ENCODE measurements around the gene TUT4.

TUT4 gene

GRCh38 chr1:52463891-52464290 is 89.0 kb downstream of the TUT4 start:
- DNase-seq (ENCODE audit: low read depth), result no peak

- DNase-seq (ENCODE audit: low read depth), result no peak
These were observed 91.1 kb downstream of the TUT4 start for GRCh38 chr1:52461821-52462220.

GRCh38 chr1:52460694-52461093 is 92.2 kb downstream of the TUT4 start:
- no peak for DNase-seq (ENCODE audit: low read depth)

GRCh38 chr1:52455686-52456085 is 97.2 kb downstream of the TUT4 start:
- no peak for DNase-seq (ENCODE audit: low read depth)

- no peak for DNase-seq (ENCODE audit: low read depth)
These were observed 98.1 kb downstream of the TUT4 start for GRCh38 chr1:52454779-52455178.

GRCh38 chr1:52454127-52454526 is 98.8 kb downstream of the TUT4 start:
- DNase-seq (ENCODE audit: low read depth), result no peak

- no peak for DNase-seq (ENCODE audit: low read depth)
These were observed 108.4 kb downstream of the TUT4 start for GRCh38 chr1:52444463-52444862.

- DNase-seq (ENCODE audit: low read depth), result no peak
These were observed 112.9 kb downstream of the TUT4 start for GRCh38 chr1:52439976-52440375.

GRCh38 chr1:52436817-52437216 is 116.1 kb downstream of the TUT4 start:
- DNase-seq (ENCODE audit: low read depth), result no peak

GRCh38 chr1:52435650-52436049 is 117.2 kb downstream of the TUT4 start:
- no peak for DNase-seq (ENCODE audit: low read depth)

- DNase-seq (ENCODE audit: low read depth), result no peak
These were observed 117.7 kb downstream of the TUT4 start for GRCh38 chr1:52435211-52435610.

- DNase-seq (ENCODE audit: low read depth), result no peak
These were observed 120.1 kb downstream of the TUT4 start for GRCh38 chr1:52432807-52433206.

- no peak for DNase-seq (ENCODE audit: low read depth)
These were observed 125.7 kb downstream of the TUT4 start for GRCh38 chr1:52427152-52427551.

- peak; percentile 47 for DNase-seq (ENCODE audit: low read depth)
These were observed 126.5 kb downstream of the TUT4 start for GRCh38 chr1:52426371-52426770.

GRCh38 chr1:52424813-52425212 is 128.1 kb downstream of the TUT4 start:
- DNase-seq (ENCODE audit: low read depth), result no peak

GRCh38 chr1:52424231-52424636 is 128.7 kb downstream of the TUT4 start:
- no peak for DNase-seq (ENCODE audit: low read depth)

GRCh38 chr1:52423771-52424170 is 129.1 kb downstream of the TUT4 start:
- DNase-seq (ENCODE audit: low read depth), result no peak

- no peak for DNase-seq (ENCODE audit: low read depth)
These were observed 129.8 kb downstream of the TUT4 start for GRCh38 chr1:52423055-52423454.

- no peak for DNase-seq (ENCODE audit: low read depth)
These were observed 132.2 kb downstream of the TUT4 start for GRCh38 chr1:52420713-52421112.

GRCh38 chr1:52416811-52417210 is 136.1 kb downstream of the TUT4 start:
- DNase-seq (ENCODE audit: low read depth), result no peak

GRCh38 chr1:52414942-52415341 is 137.9 kb downstream of the TUT4 start:
- DNase-seq (ENCODE audit: low read depth), result no peak

GRCh38 chr1:52413410-52413989 is 139.4 kb downstream of the TUT4 start:
- no peak for DNase-seq (ENCODE audit: low read depth)

GRCh38 chr1:52404975-52405338 is 147.9 kb downstream of the TUT4 start:
- no peak for DNase-seq (ENCODE audit: low read depth)

- peak; percentile 89 for DNase-seq (ENCODE audit: low read depth)
These were observed 148.5 kb downstream of the TUT4 start, which contains the start of the genes ORC1 and PRPF38A for GRCh38 chr1:52404116-52404974. Gene ORC1 (minus strand): TSS chr1:52404423. CDS start chr1:52402223, 2,200 bp downstream. Gene PRPF38A (plus strand): TSS chr1:52404602. CDS start chr1:52404750, 148 bp downstream.
